ENCODE data around the gene ROR1. TPM values are rescaled to one million over a fixed set of nuclear protein-coding genes. Genes with fewer than 3 reads are reported as not detected.

ROR1 gene
- total and polyA plus RNA-seq, 2 donors (not counting 3 experiments of a cell fraction or from before 2014, with no cell fraction given) = 2.6 to 3.5 TPM

- intact Hi-C loops (cut with micrococcal nuclease) (no loop called here), dilution Hi-C loops (cut with MboI; ENCODE audit: extremely low pct_ligation_motif_present, low sequenced_read_pairs) (no loop called here)
- Histone ChIP-seq H3K27ac (ENCODE audit: insufficient read depth, low read depth, low read length) (no peak overlapping the region), H3K4me2 (ENCODE audit: insufficient read depth, low read length) (no peak overlapping the region), H4K20me1 (replicated peaks; ENCODE audit: control insufficient read depth, extremely low read depth, insufficient read depth, low read length) (no peaks in the 10 kb centered on the region), H3K4me3 (replicated peaks in 1 of 3; ENCODE audit: insufficient read depth in 1 of 3, low read depth in 1 of 3, low read length in 3 of 3) (no peak overlapping the region), H3K9me1 (replicated peaks; ENCODE audit: control insufficient read depth, extremely low read depth, insufficient read depth, low read length) (no peaks in the 10 kb centered on the region), H3K9me3 (replicated peaks; ENCODE audit: control insufficient read depth, insufficient read depth, low read length) (no peaks in the 10 kb centered on the region), H3K79me2 (ENCODE audit: control insufficient read depth, insufficient read depth, low read length) (no peaks in the 10 kb centered on the region), H2AFZ (ENCODE audit: low read depth, low read length) (no peak overlapping the region), H3K4me1 (ENCODE audit: control insufficient read depth, extremely low read depth, insufficient read depth, low read length) (no peaks in the 10 kb centered on the region), H3K36me3 (ENCODE audit: control insufficient read depth in 2 of 2, extremely low read depth in 1 of 2, insufficient read depth in 2 of 2, low read length in 2 of 2) (no peaks in the 10 kb centered on the region), H3K27me3 (ENCODE audit: control insufficient read depth in 2 of 2, insufficient read depth in 2 of 2, low read length in 2 of 2) (no peaks in the 10 kb centered on the region), H3K9ac (replicated peaks; ENCODE audit: extremely low read depth, insufficient read depth, low read length) (no peak overlapping the region)
- no TSS peak for BruUV-seq (replicated peaks)
- CTCF ChIA-PET = no interaction called here
- TF ChIP-seq GATA2 (IDR thresholded peaks at IDR 0.05; ENCODE audit: insufficient read depth, insufficient read length, low read depth, low read length) (no peak), FOS (IDR thresholded peaks at IDR 0.05; ENCODE audit: borderline replicate concordance, insufficient read depth, low read length) (no peak), JUN (IDR thresholded peaks at IDR 0.05; ENCODE audit: borderline replicate concordance, insufficient read depth, insufficient read length, low read depth) (no peak), POLR2AphosphoS5 (IDR thresholded peaks at IDR 0.05; ENCODE audit: insufficient read depth, low read depth, low read length) (no peak), MYC (IDR thresholded peaks at IDR 0.05; ENCODE audit: low read depth, low read length) (no peak), EZH2 (IDR thresholded peaks at IDR 0.05; ENCODE audit: borderline replicate concordance, low read depth, low read length, severe bottlenecking) (no peak), POLR2A (IDR thresholded peaks at IDR 0.05; ENCODE audit: low read depth, low read length) (no peak)
- TF ChIP-seq, protein P1, sequence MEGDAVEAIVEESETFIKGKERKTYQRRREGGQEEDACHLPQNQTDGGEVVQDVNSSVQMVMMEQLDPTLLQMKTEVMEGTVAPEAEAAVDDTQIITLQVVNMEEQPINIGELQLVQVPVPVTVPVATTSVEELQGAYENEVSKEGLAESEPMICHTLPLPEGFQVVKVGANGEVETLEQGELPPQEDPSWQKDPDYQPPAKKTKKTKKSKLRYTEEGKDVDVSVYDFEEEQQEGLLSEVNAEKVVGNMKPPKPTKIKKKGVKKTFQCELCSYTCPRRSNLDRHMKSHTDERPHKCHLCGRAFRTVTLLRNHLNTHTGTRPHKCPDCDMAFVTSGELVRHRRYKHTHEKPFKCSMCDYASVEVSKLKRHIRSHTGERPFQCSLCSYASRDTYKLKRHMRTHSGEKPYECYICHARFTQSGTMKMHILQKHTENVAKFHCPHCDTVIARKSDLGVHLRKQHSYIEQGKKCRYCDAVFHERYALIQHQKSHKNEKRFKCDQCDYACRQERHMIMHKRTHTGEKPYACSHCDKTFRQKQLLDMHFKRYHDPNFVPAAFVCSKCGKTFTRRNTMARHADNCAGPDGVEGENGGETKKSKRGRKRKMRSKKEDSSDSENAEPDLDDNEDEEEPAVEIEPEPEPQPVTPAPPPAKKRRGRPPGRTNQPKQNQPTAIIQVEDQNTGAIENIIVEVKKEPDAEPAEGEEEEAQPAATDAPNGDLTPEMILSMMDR (IDR thresholded peaks at IDR 0.05; ENCODE audit: extremely low read depth in 1 of 2, insufficient read depth in 1 of 2, low read depth in 1 of 2, low read length in 2 of 2) = no peak
- TF ChIP-seq, protein P2, sequence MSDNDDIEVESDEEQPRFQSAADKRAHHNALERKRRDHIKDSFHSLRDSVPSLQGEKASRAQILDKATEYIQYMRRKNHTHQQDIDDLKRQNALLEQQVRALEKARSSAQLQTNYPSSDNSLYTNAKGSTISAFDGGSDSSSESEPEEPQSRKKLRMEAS (IDR thresholded peaks at IDR 0.05; ENCODE audit: insufficient read depth, insufficient read length) = no peak
- POLR2A ChIA-PET = no interaction called here
- DNase-seq (ENCODE audit: low read depth, low spot score) (no peak), FAIRE-seq (no peak)
Observed at GRCh38 chr1:64097859-64098258, 324.0 kb downstream of the ROR1 start.

All from endothelial cell of umbilical vein (primary cell).